SU-DHL-6 (cell line): ENCODE data around the gene STIMATE.

ENCODE experiments used
- H2AFZ ChIP-seq: fragments of 200-600 bp; sonication (generic); 2 replicates; pipeline ENCODE4 v1.6.1; 2014; ENCODE audit warnings: low read depth, mild to moderate bottlenecking, moderate library complexity, mixed read lengths, antibody characterized with exemption, low read length; ENCODE audit not compliant: severe bottlenecking
- H3F3A ChIP-seq: fragments of 200-600 bp; shearing (Covaris generic); 2 replicates; pipeline ENCODE4 v1.6.0; 2016; ENCODE audit warnings: antibody characterized with exemption, mild to moderate bottlenecking; ENCODE audit not compliant: insufficient read depth
- H3K27ac ChIP-seq: fragments of 200-600 bp; sonication (generic); 2 replicates; pipeline ENCODE4 v1.5.1; 2016; ENCODE audit warnings: low read depth, mild to moderate bottlenecking, low read length, moderate library complexity, mixed read lengths
- H3K27me3 ChIP-seq: fragments of 200-600 bp; sonication (generic), shearing (Covaris generic); 2 replicates; pipeline ENCODE4 v1.6.0; 2014; ENCODE audit warnings: mild to moderate bottlenecking, low read length
- H3K36me3 ChIP-seq: fragments of 200-600 bp; sonication (generic); 2 replicates; pipeline ENCODE4 v1.6.1; 2014; ENCODE audit warnings: mild to moderate bottlenecking, low read length, mixed read lengths
- H3K4me2 ChIP-seq: fragments of 300-600, 200-600 bp; shearing (Covaris generic), sonication (generic); 2 replicates; pipeline ENCODE4 v1.6.0; 2014; ENCODE audit warnings: low read length, low read depth, mild to moderate bottlenecking; ENCODE audit not compliant: poor library complexity, severe bottlenecking
- H3K4me3 ChIP-seq: fragments of 200-600 bp; sonication (generic); 2 replicates; pipeline ENCODE4 v1.5.1; 2014; ENCODE audit warnings: antibody characterized with exemption, low read length, mild to moderate bottlenecking, mixed read lengths; ENCODE audit not compliant: insufficient read depth, poor library complexity, severe bottlenecking
- H3K79me2 ChIP-seq: fragments of 200-600 bp; sonication (generic); 2 replicates; pipeline ENCODE4 v1.6.1; 2014; ENCODE audit warnings: mild to moderate bottlenecking, low read length, moderate library complexity; ENCODE audit not compliant: insufficient read depth
- H3K9ac ChIP-seq: fragments of 200-600 bp; sonication (generic); 2 replicates; pipeline ENCODE4 v1.7.0; 2014; ENCODE audit warnings: mild to moderate bottlenecking, low read length
- H3K9me2 ChIP-seq: fragments of 200-600 bp; sonication (generic); replicated peaks from 2 replicates; pipeline ENCODE4 v1.6.1; 2014; ENCODE audit warnings: low read length; ENCODE audit not compliant: insufficient read depth
- H3K9me3 ChIP-seq: fragments of 200-600 bp; sonication (generic); 2 replicates; pipeline ENCODE4 v1.6.1; 2014; ENCODE audit warnings: low read length, mixed read lengths; ENCODE audit not compliant: insufficient read depth
- H4K20me1 ChIP-seq: fragments of 200-600 bp; sonication (generic); 2 replicates; pipeline ENCODE4 v1.6.1; 2014; ENCODE audit warnings: low read depth, mild to moderate bottlenecking, antibody characterized with exemption, low read length, moderate library complexity, mixed read lengths
- CTCF ChIP-seq: fragments of 200-600 bp; sonication (generic); IDR thresholded peaks from one replicate; pipeline ENCODE4 v1.5.1; 2017; ENCODE audit warnings: antibody characterized with exemption, mild to moderate bottlenecking, low read length, moderate library complexity; ENCODE audit not compliant: insufficient read depth, poor library complexity, severe bottlenecking
- EZH2phosphoT487 ChIP-seq: fragments of 200-600 bp; sonication (generic), shearing (Covaris generic); conservative IDR thresholded peaks from 2 replicates; pipeline ENCODE4 v1.6.1; 2018; ENCODE audit warnings: mild to moderate bottlenecking, antibody characterized with exemption, low read length, moderate library complexity, mixed read lengths

STIMATE gene

GRCh38 chr3:52838561-52839267, 58.6 kb downstream of the STIMATE start:
- no peaks in the 10 kb centered on the region for H4K20me1 ChIP-seq
- no peak overlapping the region for H2AFZ ChIP-seq
- H3K4me3 ChIP-seq, result no peak overlapping the region
- H3K9ac ChIP-seq, result no peak overlapping the region
- TF ChIP-seq EZH2phosphoT487 (no peak), CTCF (no peak)
- H3K27me3 ChIP-seq, result no peaks in the 10 kb centered on the region
- H3K27ac ChIP-seq, result no peak overlapping the region
- no peaks in the 10 kb centered on the region for H3F3A ChIP-seq
- H3K9me3 ChIP-seq, result no peaks in the 10 kb centered on the region
- no peak overlapping the region for H3K4me2 ChIP-seq
- no peaks in the 10 kb centered on the region for H3K36me3 ChIP-seq
- H3K9me2 ChIP-seq, result no peaks in the 10 kb centered on the region
- no peaks in the 10 kb centered on the region for H3K79me2 ChIP-seq

GRCh38 chr3:52836986-52837385, 60.4 kb downstream of the STIMATE start:
- H2AFZ ChIP-seq, result no peak overlapping the region
- no peaks in the 10 kb centered on the region for H4K20me1 ChIP-seq
- no peak for TF ChIP-seq EZH2phosphoT487
- TF ChIP-seq CTCF, result no peak
- no peaks in the 10 kb centered on the region for H3K9me2 ChIP-seq
- H3K4me2 ChIP-seq, result no peak overlapping the region
- H3K27ac ChIP-seq, result no peak overlapping the region
- no peaks in the 10 kb centered on the region for H3K36me3 ChIP-seq
- H3K9me3 ChIP-seq, result no peaks in the 10 kb centered on the region
- no peaks in the 10 kb centered on the region for H3K79me2 ChIP-seq
- no peak overlapping the region for H3K9ac ChIP-seq
- H3F3A ChIP-seq, result no peaks in the 10 kb centered on the region
- H3K4me3 ChIP-seq, result no peak overlapping the region
- no peaks in the 10 kb centered on the region for H3K27me3 ChIP-seq

DNA sequence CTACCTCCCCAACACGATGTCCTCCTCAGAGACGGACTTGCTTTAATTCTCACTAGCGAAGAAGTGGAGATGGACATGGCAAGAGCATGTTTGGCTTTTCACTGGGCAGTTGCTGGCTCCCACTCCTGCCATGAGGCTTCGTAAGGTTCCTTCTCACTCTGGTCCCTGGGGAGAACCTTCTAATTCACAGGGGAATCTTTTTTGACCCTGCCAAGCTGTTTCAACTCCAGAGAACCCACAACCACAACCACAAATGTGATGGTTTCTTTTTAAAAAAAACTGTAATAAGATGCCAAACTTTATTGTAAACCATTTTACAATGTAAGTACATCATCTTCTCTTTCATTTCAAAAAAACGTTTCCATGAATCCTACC, 60.9 kb downstream of the STIMATE start:
- Histone ChIP-seq H3K36me3 (no peaks in the 10 kb centered on the region), H2AFZ (no peak overlapping the region), H3K9me2 (no peaks in the 10 kb centered on the region), H3K4me3 (no peak overlapping the region), H3K9me3 (no peaks in the 10 kb centered on the region), H3K27me3 (no peaks in the 10 kb centered on the region), H3K4me2 (no peak overlapping the region), H3F3A (no peaks in the 10 kb centered on the region), H4K20me1 (no peaks in the 10 kb centered on the region), H3K9ac (no peak overlapping the region), H3K79me2 (no peaks in the 10 kb centered on the region), H3K27ac (no peak overlapping the region)
- TF ChIP-seq EZH2phosphoT487 (no peak), CTCF (no peak)
